Urothelium cell line (cell line): ENCODE data around the gene B3GLCT.
"Not testable (repeated sequence)": the region's sequence is repeated elsewhere in the genome, so short reads cannot be mapped to it uniquely, and the experiment has no call there.

Experiments
- DNase-seq: peaks from one replicate; pipeline ENCODE4 v3.0.0; 2011; ENCODE audit warnings: low spot score, mixed read lengths
- FAIRE-seq: peaks from 2 replicates; lab custom pipeline; 2011; peaks lifted over from hg19 to GRCh38; lab: Jason Lieb, UNC

Gene B3GLCT

GRCh38 chr13:31182987-31183386, 16.8 kb upstream of the B3GLCT start:
- no peak for DNase-seq
- FAIRE-seq = no peak

- FAIRE-seq (no peak), DNase-seq (no peak)
These were observed 15.3 kb upstream of the B3GLCT start for GRCh38 chr13:31184451-31184850.

DNA sequence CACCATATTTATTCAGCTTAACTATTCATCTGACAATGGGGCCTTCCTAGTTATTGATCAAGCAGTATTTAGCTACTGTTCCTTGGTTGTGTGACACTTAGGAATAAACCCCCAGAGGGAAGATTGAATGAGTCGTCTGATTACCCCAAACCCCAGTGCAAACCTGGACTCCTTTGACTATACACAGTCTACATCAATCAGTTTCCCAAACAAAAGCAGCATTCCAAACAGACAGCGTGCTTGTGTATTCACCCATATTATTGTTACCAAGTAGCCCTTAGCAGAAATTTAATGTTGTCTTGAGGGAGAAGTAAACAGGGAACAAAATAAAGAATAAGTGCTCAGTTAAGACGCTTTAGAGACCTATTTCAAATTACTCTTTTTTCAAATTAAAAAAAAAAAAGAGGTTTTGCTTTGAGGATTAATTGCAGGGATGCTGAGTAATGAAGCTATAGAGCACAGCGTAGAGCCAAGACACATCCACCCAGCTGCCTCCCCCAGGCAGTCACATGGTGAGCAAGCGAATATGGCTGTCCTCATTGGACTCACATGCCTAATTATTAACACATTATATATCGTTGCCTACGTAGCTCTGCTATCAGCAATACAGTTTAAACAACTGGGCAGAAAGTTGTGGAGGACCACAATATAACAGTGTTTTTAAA, 14.7 kb upstream of the B3GLCT start:
- DNase-seq (no peak), FAIRE-seq (no peak)

GRCh38 chr13:31191748-31192147, 8.0 kb upstream of the B3GLCT start:
- FAIRE-seq (no peak), DNase-seq (no peak)

GRCh38 chr13:31192306-31192705, 7.5 kb upstream of the B3GLCT start:
- no peak for DNase-seq
- FAIRE-seq = no peak

- no peak for DNase-seq
- FAIRE-seq = no peak
These were observed 4.2 kb upstream of the B3GLCT start for GRCh38 chr13:31195616-31196015.

DNA sequence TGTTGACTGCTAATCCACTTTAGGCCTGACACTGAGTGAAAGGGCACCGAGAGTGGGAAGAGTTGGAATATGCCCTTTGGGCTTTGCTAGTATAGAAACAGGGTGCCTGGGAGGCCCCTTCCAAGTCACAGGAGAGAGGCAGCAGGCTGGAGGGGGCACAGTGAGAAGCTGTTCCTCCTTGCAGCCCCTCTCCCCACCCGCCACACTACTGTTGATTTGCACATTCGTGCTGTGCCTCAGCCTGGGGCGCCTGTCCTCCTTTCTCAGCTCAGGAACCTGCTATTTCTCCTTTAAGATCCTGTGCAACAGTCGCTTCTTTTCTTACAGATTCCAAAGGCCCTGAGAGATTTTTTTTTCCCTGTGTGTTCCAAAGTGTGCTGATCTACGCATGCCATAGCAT, 2.8 kb upstream of the B3GLCT start:
- FAIRE-seq (no peak), DNase-seq (no peak)

DNA sequence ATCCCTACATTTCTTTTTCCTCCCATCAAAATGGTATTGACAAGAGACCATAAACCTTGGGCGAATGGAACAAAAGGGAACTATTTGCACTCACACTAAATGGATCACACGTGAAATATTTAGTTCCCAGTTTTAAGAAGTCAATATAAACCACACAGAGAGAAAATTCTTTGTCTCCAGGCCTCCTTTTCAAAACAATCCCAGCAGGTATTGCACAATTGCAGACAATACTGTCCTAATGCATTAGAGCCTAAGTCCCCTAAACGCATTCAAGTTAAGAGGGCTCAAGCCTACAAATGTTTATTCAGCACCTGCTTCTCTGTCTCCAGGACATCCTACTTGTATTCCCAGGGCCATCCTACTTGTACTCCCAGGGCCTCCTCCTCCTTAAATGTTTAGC, 1.3 kb upstream of the B3GLCT start:
- DNase-seq (no peak), FAIRE-seq (no peak)

GRCh38 chr13:31199527-31199848, 287 bp upstream of the B3GLCT start:
- DNase-seq (no peak), FAIRE-seq (no peak)

DNA sequence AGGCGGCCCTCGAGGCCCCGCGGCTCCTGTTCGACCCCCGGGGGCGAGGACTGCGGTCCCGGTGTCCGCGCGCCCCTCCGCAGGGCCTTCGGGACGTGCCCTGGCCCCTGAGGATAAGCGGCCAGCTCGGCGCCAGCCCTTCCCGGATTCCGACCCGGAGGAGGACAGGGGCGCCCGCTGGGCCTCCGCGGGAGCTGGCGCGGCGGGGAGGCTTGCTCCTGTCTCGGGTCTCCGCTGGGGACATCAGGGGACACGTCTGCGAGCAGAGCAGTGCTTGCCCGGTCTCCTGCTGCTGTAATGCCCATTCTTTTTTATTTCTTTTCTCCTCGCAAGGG, 829 bp downstream of the B3GLCT start:
- DNase-seq (peak; percentile 56), FAIRE-seq (no peak)

GRCh38 chr13:31201341-31202031, 1.7 kb downstream of the B3GLCT start:
- DNase-seq (peak; percentile 11), FAIRE-seq (no peak)

DNA sequence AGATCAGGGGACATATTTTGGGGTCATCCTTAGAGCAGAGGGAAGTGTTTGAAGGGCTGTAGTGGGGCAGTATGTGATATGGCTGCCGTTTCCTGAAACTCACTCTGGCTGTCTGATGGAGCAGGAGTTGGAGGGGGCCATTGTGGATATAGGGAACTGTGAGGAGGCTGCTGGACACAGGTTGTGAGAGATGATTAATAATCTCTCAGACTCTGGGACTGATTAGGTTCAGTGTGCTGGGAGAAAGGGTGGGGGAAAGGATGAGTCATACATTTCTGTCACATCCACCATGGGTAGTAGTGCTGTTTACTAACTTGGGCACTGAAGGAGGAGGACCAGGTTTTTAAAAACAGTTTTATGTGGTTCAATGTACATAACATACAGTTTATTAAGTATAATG, 4.8 kb downstream of the B3GLCT start:
- DNase-seq (peak; percentile 52), FAIRE-seq (no peak)

- DNase-seq (no peak), FAIRE-seq (no peak)
These were observed 8.1 kb downstream of the B3GLCT start for GRCh38 chr13:31207661-31208552.

GRCh38 chr13:31208559-31209122, 8.9 kb downstream of the B3GLCT start:
- no peak for FAIRE-seq
- no peak for DNase-seq

- FAIRE-seq (no peak), DNase-seq (peak; percentile 13)
These were observed 9.5 kb downstream of the B3GLCT start for GRCh38 chr13:31209172-31209840.

- FAIRE-seq (no peak), DNase-seq (no peak)
These were observed 10.1 kb downstream of the B3GLCT start for GRCh38 chr13:31209841-31210210.

GRCh38 chr13:31213651-31214289, 14.0 kb downstream of the B3GLCT start:
- no peak for FAIRE-seq
- DNase-seq = no peak

GRCh38 chr13:31214435-31214834, 14.7 kb downstream of the B3GLCT start:
- DNase-seq = no peak
- FAIRE-seq = no peak

DNA sequence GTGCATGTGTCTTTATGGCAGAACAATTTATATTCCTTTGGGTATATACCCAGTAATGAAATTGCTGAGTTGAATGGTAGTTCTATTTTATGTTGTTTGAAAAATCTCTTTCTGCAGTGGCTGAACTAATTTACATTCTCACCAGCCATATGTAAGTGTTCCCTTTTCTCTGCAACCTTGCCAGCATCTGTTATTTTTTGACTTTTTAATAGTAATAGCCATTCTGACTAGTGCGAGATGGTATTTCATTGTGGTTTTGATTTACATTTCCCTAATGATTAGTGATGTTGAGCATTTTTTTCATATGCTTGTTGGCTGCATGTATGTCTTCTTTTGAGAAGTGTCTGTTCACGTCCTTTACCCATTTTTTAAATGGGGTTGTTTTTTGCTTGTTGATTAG, 17.1 kb downstream of the B3GLCT start:
- not testable (repeated sequence) for FAIRE-seq, DNase-seq

- DNase-seq = no peak
- no peak for FAIRE-seq
These were observed 20.3 kb downstream of the B3GLCT start for GRCh38 chr13:31219909-31220598.
